Epidermal melanocyte (primary cell): Measurements from ENCODE around the gene LPAR6.

Experiments
- DNase-seq: peaks from one replicate; pipeline ENCODE4 v3.0.0; 2011; ENCODE audit warnings: low spot score; ENCODE audit not compliant: insufficient read length

The LPAR6 gene

DNA sequence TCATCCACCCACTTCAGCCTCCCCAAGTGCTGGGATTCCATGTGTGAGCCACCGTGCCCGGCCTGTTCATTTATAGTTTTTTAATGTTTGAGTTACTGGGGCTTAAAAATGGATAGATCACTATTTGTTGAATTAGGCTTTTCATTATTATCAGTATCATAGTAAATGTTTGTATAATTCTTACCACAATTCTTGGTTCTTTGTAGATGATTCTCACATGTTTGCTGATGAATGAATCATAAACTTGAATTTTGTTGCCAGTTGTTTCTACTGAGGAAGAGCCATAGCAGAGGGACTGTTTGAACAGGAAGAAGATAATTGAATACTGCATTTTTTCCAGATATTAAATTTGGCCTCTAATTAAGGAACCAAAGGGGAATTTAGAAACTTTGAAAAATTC lies 2.6 kb upstream of the LPAR6 start:
- DNase-seq = no peak

DNA sequence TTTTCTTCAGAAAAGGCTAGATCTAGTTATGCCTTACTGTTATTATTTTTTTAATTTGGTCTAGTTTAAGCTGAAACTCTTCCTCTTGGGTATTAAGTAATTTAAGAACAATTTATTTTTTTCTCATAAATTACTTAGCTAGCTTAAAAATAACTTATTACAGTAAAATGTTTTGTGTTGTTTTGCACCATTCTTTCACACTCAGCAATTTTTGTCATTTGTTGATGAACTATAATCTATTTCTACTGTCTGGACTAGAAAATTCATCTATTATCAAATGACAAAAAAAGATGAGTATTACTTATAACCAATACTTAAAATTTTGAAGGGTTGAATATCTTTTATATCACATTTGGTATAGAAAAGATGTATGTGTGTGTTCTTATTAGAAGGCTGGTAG lies 1.6 kb upstream of the LPAR6 start:
- DNase-seq = no peak

DNA sequence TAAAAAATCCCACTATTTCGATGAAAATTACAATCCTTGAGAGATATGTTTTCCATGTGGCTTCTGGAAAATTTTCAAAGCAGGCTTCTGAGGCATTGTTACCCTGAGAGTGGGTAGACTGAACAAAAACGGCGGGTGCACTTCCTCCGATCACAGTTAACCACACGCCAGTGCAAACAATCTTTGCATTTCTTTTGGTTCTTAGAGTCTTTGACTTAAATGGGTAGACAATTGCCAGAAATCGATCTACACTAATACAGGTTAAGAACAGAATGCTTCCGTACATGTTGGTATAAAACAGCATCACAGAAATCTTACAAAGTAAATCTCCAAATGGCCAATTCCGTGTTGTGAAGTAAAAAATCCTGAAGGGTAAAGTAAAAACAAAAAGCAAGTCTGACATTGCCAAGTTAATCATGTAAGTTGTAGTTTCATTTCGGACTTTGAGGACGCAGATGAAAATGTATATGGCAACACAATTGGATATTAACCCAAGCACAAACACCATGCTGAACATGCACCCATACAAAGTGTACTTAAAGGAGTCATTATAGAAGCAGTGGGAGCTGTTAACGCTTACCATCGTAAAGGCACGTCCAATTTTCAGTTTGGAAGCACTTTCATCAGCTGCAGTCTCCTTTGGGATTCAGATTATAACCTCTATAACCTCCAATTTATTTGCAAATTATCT lies 927 bp downstream of the LPAR6 start:
- no peak for DNase-seq

GRCh38 chr13:48411147-48411794 lies 1.6 kb downstream of the LPAR6 start:
- DNase-seq = no peak

- no peak for DNase-seq
Observed at GRCh38 chr13:48410199-48410598, 2.7 kb downstream of the LPAR6 start.

DNA sequence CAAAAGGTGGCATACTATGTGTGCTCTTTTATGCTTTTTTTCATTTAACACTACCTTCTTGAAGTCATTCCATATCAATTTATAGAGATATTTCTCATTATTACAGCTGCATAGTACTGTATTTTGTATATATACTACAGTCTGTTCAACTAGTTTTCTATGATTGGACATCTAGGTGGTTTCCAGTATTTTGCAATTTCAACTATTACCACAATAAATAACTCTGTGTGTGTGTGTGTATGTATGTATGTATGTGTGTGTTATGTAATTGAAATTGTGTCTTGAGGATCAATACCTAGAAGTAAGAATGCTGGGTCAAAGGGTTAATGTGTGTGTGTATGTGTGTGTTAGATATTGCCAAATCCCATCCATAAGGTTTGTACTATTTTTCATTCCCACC lies 7.0 kb downstream of the LPAR6 start:
- DNase-seq = no peak

DNA sequence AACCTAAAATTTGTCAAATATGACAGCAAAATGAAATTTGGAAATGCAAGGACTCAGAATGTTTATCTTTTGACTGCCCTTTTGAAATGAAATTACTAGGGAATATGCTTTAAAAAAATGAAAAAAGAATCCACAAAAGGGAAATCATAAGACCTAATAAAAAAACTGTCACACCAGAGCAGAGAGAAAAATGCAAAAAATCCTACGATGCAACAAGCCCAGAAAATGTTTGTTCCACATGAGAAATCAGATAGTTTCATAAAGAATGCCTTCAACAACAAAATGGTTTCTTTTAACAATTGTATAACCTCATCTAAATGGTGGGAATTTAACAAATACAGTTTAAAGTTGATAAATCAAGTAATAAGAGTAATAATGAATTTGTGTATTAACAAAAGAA lies 8.0 kb downstream of the LPAR6 start:
- no peak for DNase-seq

GRCh38 chr13:48403913-48404312 lies 9.0 kb downstream of the LPAR6 start:
- DNase-seq = no peak

DNA sequence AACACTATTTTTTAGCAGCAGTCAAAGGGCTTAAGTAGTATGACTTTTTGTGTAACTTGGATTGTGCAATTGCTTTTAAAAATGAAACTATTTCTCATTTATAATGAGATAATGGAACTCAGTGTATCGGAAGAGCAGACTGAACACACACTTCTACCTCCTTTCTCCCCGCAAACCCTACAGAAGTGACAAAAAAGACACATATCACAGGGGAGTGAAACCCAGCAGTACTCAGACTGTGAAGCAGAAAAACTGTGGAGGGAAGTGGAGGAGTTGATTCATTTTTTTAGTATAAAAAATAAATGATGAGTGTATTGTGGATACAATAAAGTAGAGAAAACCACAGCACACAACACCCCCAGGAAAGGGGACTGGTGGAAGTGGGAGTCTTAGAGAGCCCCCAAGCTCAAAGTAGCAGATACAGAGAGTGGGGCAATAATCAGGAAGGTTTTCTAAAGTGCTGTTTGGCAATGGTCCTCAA lies 9.7 kb downstream of the LPAR6 start:
- DNase-seq = no peak

DNA sequence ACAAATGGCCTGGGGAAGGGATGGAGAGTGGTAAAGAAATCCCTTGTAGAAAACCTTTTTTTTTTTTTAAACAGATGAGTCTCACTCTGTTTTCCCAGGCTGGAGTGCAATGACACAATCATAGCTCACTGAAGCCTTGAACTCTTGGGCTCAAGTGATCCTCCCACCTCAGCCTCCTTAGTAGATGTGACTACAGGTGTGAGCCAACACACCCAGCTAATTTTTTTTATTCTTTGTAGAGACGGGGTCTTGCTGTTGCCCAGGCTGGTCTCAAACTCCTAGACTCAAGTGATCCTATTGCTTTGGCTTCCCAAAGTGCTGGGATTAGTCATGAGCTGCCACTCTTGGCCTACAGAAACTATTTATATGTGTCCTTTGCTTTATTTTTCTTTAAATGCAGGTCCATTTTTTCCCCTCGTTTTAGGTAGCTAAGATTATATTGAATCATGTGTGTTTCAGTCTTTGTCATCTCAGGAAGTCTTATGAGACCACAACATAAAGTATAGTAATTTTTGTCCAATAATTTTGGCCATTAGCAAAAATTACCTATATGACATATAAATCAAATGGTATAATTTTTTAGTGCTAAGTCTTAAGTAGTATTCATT lies 10.5 kb downstream of the LPAR6 start:
- DNase-seq = no peak

GRCh38 chr13:48401480-48401879 lies 11.4 kb downstream of the LPAR6 start:
- no peak for DNase-seq

DNA sequence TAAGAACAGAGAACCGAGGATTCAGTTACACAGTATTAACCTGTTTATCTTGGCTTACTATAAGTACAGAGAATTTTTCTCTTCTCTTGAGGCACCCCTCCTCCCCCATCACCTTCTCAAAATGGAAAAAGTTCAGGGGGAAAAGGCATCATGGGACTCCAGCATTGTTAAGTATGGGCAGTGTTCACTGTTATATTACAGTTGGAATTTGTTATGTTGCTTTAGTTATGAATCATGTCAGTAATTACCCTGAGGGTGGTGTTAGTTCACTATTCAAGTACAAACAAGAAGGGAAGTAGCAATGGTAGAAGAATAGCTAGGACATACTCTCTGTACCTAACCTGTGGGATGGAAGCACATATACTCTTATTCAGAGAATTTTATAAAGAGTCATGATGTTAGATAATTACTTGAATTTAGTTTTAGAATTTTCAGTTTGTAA lies 12.0 kb downstream of the LPAR6 start:
- DNase-seq = no peak

- no peak for DNase-seq
Observed at GRCh38 chr13:48400090-48400694, 12.7 kb downstream of the LPAR6 start.

DNA sequence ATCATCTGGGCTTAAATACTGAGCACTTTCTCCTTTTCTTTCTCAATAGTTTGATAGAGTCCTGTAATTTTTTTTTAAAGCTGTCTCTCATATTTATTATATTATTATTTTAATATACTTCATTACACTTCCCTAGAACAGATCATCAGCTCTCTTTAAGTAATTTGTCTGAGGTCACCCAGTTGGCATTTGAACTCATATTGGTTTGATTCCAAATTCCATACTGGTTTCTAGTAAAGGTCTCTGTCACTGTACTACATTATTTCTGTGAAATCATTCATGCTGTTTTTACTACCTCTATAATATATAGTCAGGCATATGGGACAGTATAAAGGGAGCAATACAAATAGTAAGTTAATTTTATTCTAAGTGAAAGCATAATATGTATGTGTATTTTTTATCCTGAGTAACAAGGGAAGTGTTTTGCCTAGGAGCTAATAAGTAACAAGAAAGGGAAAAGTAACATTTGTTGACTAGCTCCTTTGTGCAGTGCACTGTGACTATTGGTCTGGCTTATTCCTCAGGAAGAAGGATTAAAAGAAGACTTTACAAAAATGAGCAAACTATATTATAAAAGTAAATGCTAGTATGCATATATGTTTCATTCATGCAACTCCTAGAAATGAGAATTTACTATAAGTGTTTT lies 14.3 kb downstream of the LPAR6 start:
- no peak for DNase-seq

DNA sequence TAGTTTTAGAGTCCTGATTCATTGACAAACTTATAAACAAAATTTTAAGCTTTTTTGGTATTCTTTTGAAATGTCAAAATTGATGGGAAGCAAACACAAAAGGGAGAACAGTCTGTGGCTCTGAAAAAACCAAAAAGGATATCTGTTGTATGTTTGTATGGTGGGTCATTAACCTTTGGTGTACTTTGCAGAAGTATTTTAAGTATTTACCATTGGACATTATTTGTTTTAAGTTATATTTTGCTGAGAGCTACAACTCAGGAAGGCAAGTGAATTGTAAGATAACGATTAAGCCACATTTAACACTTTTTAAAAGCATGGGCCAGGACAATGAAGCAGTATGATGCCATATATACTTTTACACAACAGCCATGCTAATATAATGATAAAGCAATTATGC lies 15.2 kb downstream of the LPAR6 start:
- DNase-seq = no peak

DNA sequence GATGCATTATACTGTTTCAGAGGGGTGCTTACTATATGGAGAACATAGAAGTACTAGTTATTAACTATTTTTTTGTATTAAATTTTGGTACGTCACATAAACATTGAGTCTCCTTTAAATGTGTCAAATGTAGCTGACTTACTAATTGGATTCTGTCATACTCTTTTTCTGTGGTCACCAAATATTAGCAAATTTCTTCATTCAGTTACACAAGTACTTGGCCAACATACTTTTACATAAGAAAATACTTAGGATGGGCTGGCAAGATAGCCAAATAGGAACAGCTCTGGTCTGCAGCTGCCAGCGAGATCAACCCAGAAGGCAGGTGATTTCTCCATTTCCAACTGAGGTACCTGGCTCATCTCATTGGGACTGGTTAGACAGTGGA lies 19.2 kb downstream of the LPAR6 start:
- no peak for DNase-seq

- no peak for DNase-seq
Observed at GRCh38 chr13:48393030-48393697, 19.7 kb downstream of the LPAR6 start.

GRCh38 chr13:48391257-48391656 lies 21.7 kb downstream of the LPAR6 start:
- no peak for DNase-seq

- DNase-seq = no peak
Observed at GRCh38 chr13:48386816-48387215, 26.1 kb downstream of the LPAR6 start.

DNA sequence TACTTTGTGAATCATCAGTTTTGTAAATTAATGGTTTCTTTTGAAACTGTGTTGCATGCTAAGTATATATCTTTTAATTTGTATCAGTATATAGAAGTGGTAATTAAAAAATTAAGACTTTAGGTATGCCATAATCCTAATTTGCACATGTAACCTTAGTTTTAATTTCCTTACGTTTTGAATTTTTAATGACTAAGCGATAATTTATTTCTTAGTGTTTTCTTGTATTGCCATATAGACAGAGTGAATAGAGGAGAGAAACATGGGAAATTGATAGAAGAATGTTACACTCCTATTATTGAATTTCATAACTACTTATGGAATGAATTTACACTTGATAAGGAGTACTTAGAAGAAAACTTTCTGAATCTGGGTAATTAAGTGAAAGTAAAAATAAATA lies 29.5 kb downstream of the LPAR6 start:
- DNase-seq = no peak

GRCh38 chr13:48380581-48380980 lies 32.3 kb downstream of the LPAR6 start:
- DNase-seq = no peak
